ENCODE results near the gene PMP22. TPM values are rescaled to one million over a fixed set of nuclear protein-coding genes. Genes with fewer than 3 reads are reported as not detected.

The PMP22 gene
- total RNA-seq, 2 donors from 2014 or later, result 0.36 TPM; not detected in 1

GRCh38 chr17:15197229-15197628, 67.9 kb downstream of the PMP22 start:
- ATAC-seq, result no peak
- H3K27ac Mint-ChIP-seq, result no peak overlapping the region

GRCh38 chr17:15194859-15195277, 70.3 kb downstream of the PMP22 start:
- Mint-ChIP-seq H3K9me3 (peaks cover 7% of the 10 kb centered on the region), H3K27ac (no peak overlapping the region), H3K4me3 (no peak overlapping the region), H3K27me3 (peaks cover 29 to 43% of the 10 kb centered on the region in 2 donors), H3K4me1 (ENCODE audit: low read depth in 2 of 2) (no peaks in the 10 kb centered on the region), H3K36me3 (peaks cover 7% of the 10 kb centered on the region)
- ATAC-seq (no peak), DNase-seq (ENCODE audit: low spot score) (no peak)

More at GRCh38 chr17:15197229-15197628, 67.9 kb downstream of the PMP22 start:
- peaks cover 16% of the 10 kb centered on the region for H3K36me3 Mint-ChIP-seq
- peaks cover 12% of the 10 kb centered on the region for H3K9me3 Mint-ChIP-seq
- H3K27me3 Mint-ChIP-seq, result peaks cover 30 to 45% of the 10 kb centered on the region in 2 donors
- no peaks in the 10 kb centered on the region for H3K4me1 Mint-ChIP-seq (ENCODE audit: low read depth in 2 of 2)
- no peak overlapping the region for H3K4me3 Mint-ChIP-seq
- DNase-seq (ENCODE audit: low spot score), result no peak

GRCh38 chr17:15185625-15185991, 79.5 kb downstream of the PMP22 start:
- H3K9me3 Mint-ChIP-seq, result no peaks in the 10 kb centered on the region
- H3K4me3 Mint-ChIP-seq, result no peak overlapping the region
- DNase-seq (ENCODE audit: low spot score), result no peak
- ATAC-seq, result no peak
- H3K4me1 Mint-ChIP-seq (ENCODE audit: low read depth in 2 of 2), result no peaks in the 10 kb centered on the region
- peaks cover 4 to 16% of the 10 kb centered on the region in 2 donors for H3K27me3 Mint-ChIP-seq
- no peak overlapping the region for H3K27ac Mint-ChIP-seq
- no peaks in the 10 kb centered on the region for H3K36me3 Mint-ChIP-seq

GRCh38 chr17:15184872-15185624, 80.1 kb downstream of the PMP22 start:
- Mint-ChIP-seq H3K4me3 (no peak overlapping the region), H3K27ac (no peak overlapping the region), H3K36me3 (no peaks in the 10 kb centered on the region), H3K9me3 (no peaks in the 10 kb centered on the region), H3K27me3 (peaks cover 4 to 14% of the 10 kb centered on the region in 2 donors), H3K4me1 (ENCODE audit: low read depth in 2 of 2) (no peaks in the 10 kb centered on the region)
- DNase-seq (ENCODE audit: low spot score) (no peak), ATAC-seq (no peak)

GRCh38 chr17:15181816-15182215, 83.3 kb downstream of the PMP22 start:
- Mint-ChIP-seq H3K36me3 (no peaks in the 10 kb centered on the region), H3K27me3 (peaks cover 16 to 17% of the 10 kb centered on the region in 2 donors), H3K9me3 (no peaks in the 10 kb centered on the region), H3K4me3 (no peak overlapping the region), H3K27ac (no peak overlapping the region), H3K4me1 (ENCODE audit: low read depth in 2 of 2) (no peaks in the 10 kb centered on the region)
- ATAC-seq (no peak), DNase-seq (ENCODE audit: low spot score) (no peak)

- Mint-ChIP-seq H3K4me1 (ENCODE audit: low read depth in 2 of 2) (no peaks in the 10 kb centered on the region), H3K27me3 (peaks cover 16 to 17% of the 10 kb centered on the region in 2 donors), H3K9me3 (no peaks in the 10 kb centered on the region), H3K27ac (no peak overlapping the region), H3K36me3 (no peaks in the 10 kb centered on the region), H3K4me3 (no peak overlapping the region)
- DNase-seq (ENCODE audit: low spot score) (no peak), ATAC-seq (no peak)
Observed at GRCh38 chr17:15181333-15181732, 83.8 kb downstream of the PMP22 start.

GRCh38 chr17:15180121-15180561, 85.0 kb downstream of the PMP22 start:
- Mint-ChIP-seq H3K27ac (no peak overlapping the region), H3K4me1 (ENCODE audit: low read depth in 2 of 2) (no peaks in the 10 kb centered on the region), H3K36me3 (no peaks in the 10 kb centered on the region), H3K27me3 (peaks cover 18 to 24% of the 10 kb centered on the region in 2 donors), H3K4me3 (no peak overlapping the region), H3K9me3 (no peaks in the 10 kb centered on the region)
- ATAC-seq (no peak), DNase-seq (ENCODE audit: low spot score) (no peak)

Other genes starting within 250 kb of the PMP22 start
- gene TEKT3, start 76.3 kb upstream of the PMP22 start, total RNA-seq, result under 1 TPM; 0.57 to 0.95 TPM
- gene CDRT4, start 202.3 kb upstream of the PMP22 start, total RNA-seq, result 10 to 100 TPM in 1 of 2 donors, 1 to 10 TPM in 1; 8.3 to 34.0 TPM